ENCODE data around the gene SP110.

DNA sequence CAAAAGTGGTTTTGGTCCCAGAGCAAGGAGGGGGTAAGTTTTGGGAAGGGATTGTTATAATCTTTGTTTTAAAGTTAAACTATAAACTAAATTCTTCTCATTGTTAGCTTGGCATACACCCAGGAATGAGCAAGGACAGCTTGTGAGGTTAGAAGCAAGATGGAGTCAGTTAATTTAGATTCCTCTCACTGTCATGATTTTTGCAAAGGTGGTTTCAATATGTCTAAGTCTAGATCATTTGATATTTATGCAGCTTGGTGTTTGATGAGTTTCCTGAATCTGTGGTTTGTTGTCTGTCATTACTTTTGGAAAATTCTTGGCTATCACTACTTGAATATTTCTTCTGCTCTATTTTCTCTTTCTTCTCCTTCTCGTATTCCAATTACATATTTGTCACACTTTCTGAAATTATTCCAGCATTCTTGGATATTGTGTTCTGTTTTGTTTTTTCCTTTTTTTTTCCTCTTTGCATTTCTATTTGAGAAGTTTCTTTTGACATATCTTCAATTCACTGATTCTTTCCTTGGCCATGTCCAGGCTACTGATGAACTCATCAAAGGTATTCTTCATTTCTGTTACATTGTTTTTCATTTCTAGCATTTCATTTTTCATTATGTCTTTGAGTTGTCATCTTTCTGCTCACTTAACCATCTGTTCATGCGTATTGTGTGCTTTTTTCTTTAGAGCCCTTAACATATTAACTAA is 10.9 kb upstream of the SP110 start:
- TF ChIP-seq, protein P1, sequence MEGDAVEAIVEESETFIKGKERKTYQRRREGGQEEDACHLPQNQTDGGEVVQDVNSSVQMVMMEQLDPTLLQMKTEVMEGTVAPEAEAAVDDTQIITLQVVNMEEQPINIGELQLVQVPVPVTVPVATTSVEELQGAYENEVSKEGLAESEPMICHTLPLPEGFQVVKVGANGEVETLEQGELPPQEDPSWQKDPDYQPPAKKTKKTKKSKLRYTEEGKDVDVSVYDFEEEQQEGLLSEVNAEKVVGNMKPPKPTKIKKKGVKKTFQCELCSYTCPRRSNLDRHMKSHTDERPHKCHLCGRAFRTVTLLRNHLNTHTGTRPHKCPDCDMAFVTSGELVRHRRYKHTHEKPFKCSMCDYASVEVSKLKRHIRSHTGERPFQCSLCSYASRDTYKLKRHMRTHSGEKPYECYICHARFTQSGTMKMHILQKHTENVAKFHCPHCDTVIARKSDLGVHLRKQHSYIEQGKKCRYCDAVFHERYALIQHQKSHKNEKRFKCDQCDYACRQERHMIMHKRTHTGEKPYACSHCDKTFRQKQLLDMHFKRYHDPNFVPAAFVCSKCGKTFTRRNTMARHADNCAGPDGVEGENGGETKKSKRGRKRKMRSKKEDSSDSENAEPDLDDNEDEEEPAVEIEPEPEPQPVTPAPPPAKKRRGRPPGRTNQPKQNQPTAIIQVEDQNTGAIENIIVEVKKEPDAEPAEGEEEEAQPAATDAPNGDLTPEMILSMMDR (IDR thresholded peaks at IDR 0.05), result no peak
- TF ChIP-seq POLR2A (IDR thresholded peaks at IDR 0.05), result no peak
